K562 (cell line): Measurements from ENCODE around the gene CXXC1. TPM values are rescaled to one million over a fixed set of nuclear protein-coding genes. Genes with fewer than 3 reads are reported as not detected.
A peak's percentile ranks its signal among the peaks of the same experiment; 100 is the strongest.

ENCODE experiments used
- ATAC-seq: fragments of 200-7000 bp; cut with Tn5 transposase; 3 replicates; pipeline ENCODE4 v1.9.1; 2020; ENCODE audit warnings: moderate library complexity
- BruUV-seq: library from RNA; stranded (reverse); fragments of 400-500 nt; replicated peaks from 2 replicates; lab custom pipeline; 2021; lab: Mats Ljungman, UMichigan
- CTCF ChIA-PET: fragments of 300-600 bp; formaldehyde crosslinking; extraction: SDS; loops from one replicate; lab custom pipeline; 2021; ENCODE audit warnings: low intra/inter-chr PET ratio; lab: Yijun Ruan, JAX
- POLR2A ChIA-PET: fragments of 300-600, 350-650 bp; sonication (Branson Sonifier 250); formaldehyde crosslinking; extraction: SDS; loops from one replicate; lab custom pipeline; 2021; ENCODE audit warnings: antibody characterized with exemption, inconsistent platforms; lab: Yijun Ruan, JAX
- DNase-seq, 4 experiments: peaks; one replicate each; pipeline versions ENCODE4 v3.0.0 to v3.0.0-alpha.2; 2011 to 2018; ENCODE audit warnings: low spot score in 3 of 4, mixed read lengths in 3 of 4; ENCODE audit errors: extremely low read depth in 1 of 4
- FAIRE-seq: peaks from 2 replicates; lab custom pipeline; 2011; peaks lifted over from hg19 to GRCh38; lab: Jason Lieb, UNC
- H2AFZ ChIP-seq: 2 replicates; pipeline ENCODE4 v1.6.0; 2011; ENCODE audit warnings: low read depth, low read length, control low read depth, inconsistent platforms
- H3K27ac ChIP-seq: fragments of 200-600 bp; 3 replicates; pipeline ENCODE4 v1.8.0; 2011; ENCODE audit warnings: low read depth, mild to moderate bottlenecking, control low read depth, inconsistent platforms, low read length, moderate library complexity, mixed read lengths; ENCODE audit errors: extremely low read depth
- H3K27me3 ChIP-seq, 2 experiments: fragments of 300-600 bp in 1 of 2; 2 replicates in 1 of 2; 3 replicates in 1 of 2; pipeline versions ENCODE4 v1.6.0 to v1.8.0; 2011; ENCODE audit warnings: inconsistent platforms in 2 of 2, low read length in 2 of 2, mild to moderate bottlenecking in 1 of 2, mixed read lengths in 1 of 2, moderate library complexity in 1 of 2; ENCODE audit not compliant: control insufficient read depth in 2 of 2, insufficient read depth in 2 of 2
- H3K36me3 ChIP-seq: fragments of 300-600 bp; 3 replicates; pipeline ENCODE4 v1.8.0; 2011; ENCODE audit warnings: mild to moderate bottlenecking, low read length, inconsistent platforms; ENCODE audit not compliant: control insufficient read depth, insufficient read depth
- H3K4me1 ChIP-seq, 2 experiments: fragments of 200-600 bp in 1 of 2; replicated peaks in 1 of 2; 2 replicates in 1 of 2; 3 replicates in 1 of 2; pipeline versions ENCODE4 v1.5.1 to v1.8.0; 2011; ENCODE audit warnings: inconsistent platforms in 2 of 2, low read length in 2 of 2, mild to moderate bottlenecking in 1 of 2, mixed read lengths in 1 of 2, moderate library complexity in 1 of 2; ENCODE audit not compliant: control insufficient read depth in 2 of 2, insufficient read depth in 2 of 2
- H3K4me2 ChIP-seq: 2 replicates; pipeline ENCODE4 v1.6.1; 2011; ENCODE audit warnings: low read length, control low read depth, inconsistent platforms, mixed read lengths; ENCODE audit not compliant: insufficient read depth
- H3K4me3 ChIP-seq: fragments of 200-600 bp; sonication (generic), shearing (Covaris generic); 2 replicates; pipeline ENCODE4 v1.5.1; 2016; ENCODE audit warnings: control low read depth, inconsistent platforms
- H3K79me2 ChIP-seq: fragments of 200-600 bp; 3 replicates; pipeline ENCODE4 v1.8.0; 2011; ENCODE audit warnings: low read length, inconsistent platforms; ENCODE audit not compliant: control insufficient read depth, insufficient read depth
- H3K9ac ChIP-seq, 2 experiments: 2 replicates each; pipeline versions ENCODE4 v1.6.0 to v1.6.1; 2011; ENCODE audit warnings: low read depth in 2 of 2, low read length in 2 of 2, control low read depth in 1 of 2, inconsistent platforms in 1 of 2, mild to moderate bottlenecking in 1 of 2, mixed read lengths in 1 of 2; ENCODE audit not compliant: insufficient read depth in 1 of 2
- H3K9me1 ChIP-seq: one replicate; pipeline ENCODE4 v1.6.0; 2011; ENCODE audit warnings: inconsistent platforms, mild to moderate bottlenecking, low read length, moderate library complexity; ENCODE audit not compliant: control insufficient read depth, insufficient read depth
- H3K9me3 ChIP-seq: replicated peaks from 2 replicates; pipeline ENCODE4 v1.5.1; 2011; ENCODE audit warnings: low read depth, low read length, inconsistent platforms; ENCODE audit not compliant: control insufficient read depth, insufficient read depth
- H4K20me1 ChIP-seq: replicated peaks from 2 replicates; pipeline ENCODE4 v1.6.1; 2011; ENCODE audit warnings: low read length, inconsistent platforms, mixed read lengths; ENCODE audit not compliant: control insufficient read depth, insufficient read depth
- ELK3 ChIP-seq: fragments of 450-650 bp; formaldehyde crosslinking; IDR thresholded peaks from 2 replicates; pipeline ENCODE4 v1.4.0; 2020; ENCODE audit warnings: mild to moderate bottlenecking
- FOXO4 ChIP-seq: fragments of 450-650 bp; formaldehyde crosslinking; IDR thresholded peaks from 2 replicates; pipeline ENCODE4 v1.4.0; 2020; ENCODE audit warnings: mild to moderate bottlenecking, moderate library complexity
- JUNB ChIP-seq: fragments of 450-650 bp; formaldehyde crosslinking; conservative IDR thresholded peaks from 2 replicates; pipeline ENCODE4 v1.4.0; 2020; ENCODE audit warnings: mild to moderate bottlenecking
- MTA3 ChIP-seq: fragments of 450-650 bp; formaldehyde crosslinking; IDR thresholded peaks from 2 replicates; pipeline ENCODE4 v1.6.1; 2017; ENCODE audit warnings: mild to moderate bottlenecking, borderline replicate concordance
- MXD1 ChIP-seq: fragments of 250-450 bp; sonication (Bioruptor Pico); IDR thresholded peaks from 2 replicates; pipeline ENCODE4 v1.8.0; 2021; ENCODE audit warnings: borderline replicate concordance, mild to moderate bottlenecking, moderate library complexity; ENCODE audit not compliant: poor library complexity, severe bottlenecking
- THRA ChIP-seq: fragments of 450-650 bp; IDR thresholded peaks from 2 replicates; pipeline ENCODE4 v1.6.1; 2017; ENCODE audit warnings: mild to moderate bottlenecking, moderate library complexity
- ZBTB11 ChIP-seq, 3 experiments: fragments of 200-800 bp in 1 of 3; fragments of 250-450 bp in 1 of 3; fragments of 450-650 bp in 1 of 3; sonication (Bioruptor Pico) in 1 of 3; sonication (Bioruptor generic) in 1 of 3; formaldehyde crosslinking in 1 of 3; IDR thresholded peaks; 2 replicates each; pipeline versions ENCODE4 v1.6.1 to v1.8.0; 2016 to 2022; ENCODE audit warnings: mild to moderate bottlenecking in 2 of 3, missing genetic modification characterization in 2 of 3, missing compliant biosample characterization in 1 of 3, moderate library complexity in 1 of 3
- ZNF780A ChIP-seq: fragments of 250-450 bp; sonication (Bioruptor Pico); IDR thresholded peaks from 2 replicates; pipeline ENCODE4 v1.5.0; 2021; ENCODE audit warnings: mild to moderate bottlenecking
- WGBS: fragments of 100-300 bp; shearing (Covaris generic); methylation state at CpG from one replicate; pipeline ENCODE4 v1.1.6; 2016; ENCODE audit warnings: low coverage, mixed read lengths; ENCODE audit not compliant: insufficient coverage; ENCODE audit errors: missing lambda C conversion rate; 5-methylcytosine and 5-hydroxymethylcytosine counted together
- in situ Hi-C: fragments of 300-500 bp; cut with MboI; formaldehyde crosslinking; loops from 4 replicates; pipeline ENCODE4 v1.15.0; 2018; ENCODE audit warnings: inconsistent platforms, mixed read lengths
- intact Hi-C: fragments of 100-400 bp; cut with micrococcal nuclease; formaldehyde crosslinking; loops from 2 replicates; pipeline ENCODE4 v1.14.2; 2022
- polyA plus RNA-seq, 8 experiments: library from polyadenylated mRNA; depleted of rRNA in 4 of 8; stranded (reverse) in 5 of 8; unstranded in 3 of 8; fragments of >200 nt; fragmentation: Nextera tagmentation in 2 of 8; fragmentation: Illumina TruSeq in 1 of 8; extraction: Ambion mirVana in 2 of 8; extraction: Trizol in 1 of 8; gene quantifications; 2 replicates each; pipeline versions ENCODE4 v1.2.1 to v1.2.3, GENCODE V29; 2011 to 2014; ENCODE audit warnings: inconsistent platforms in 1 of 8, missing spikeins in 1 of 8
- total RNA-seq, 7 experiments: library from RNA; depleted of rRNA in 6 of 7; stranded (reverse); fragments of >200 nt in 6 of 7; fragmentation: Illumina TruSeq in 2 of 7; extraction: Trizol in 2 of 7; gene quantifications; 2 replicates each; pipeline versions ENCODE4 v1.2.1 to v1.2.3, GENCODE V29; 2011 to 2021; ENCODE audit warnings: low replicate concordance in 1 of 7

The CXXC1 gene
- total and polyA plus RNA-seq, 9 of the 15 experiments (the other 6 are each of a cell fraction or from before 2014, with no cell fraction given), result 3.4 to 81.0 (median 34.1) TPM

- Histone ChIP-seq H3K79me2 (no peaks in the 10 kb centered on the region), H3K27ac (no peak overlapping the region; the same call in 2 of the 3 replicates)
- TF ChIP-seq ZNF780A (CRISPR knock-in tag), result no peak
- TF ChIP-seq FOXO4, result no peak
- no peak for TF ChIP-seq JUNB
- no peak for TF ChIP-seq MXD1 (CRISPR knock-in tag)
- TF ChIP-seq THRA, result no peak
- TF ChIP-seq MTA3, result no peak
- no peak for TF ChIP-seq ELK3 (CRISPR knock-in tag)
- no peak for TF ChIP-seq ZBTB11 (CRISPR knock-in tag; IDR thresholded peaks at IDR 0.05)
- TF ChIP-seq, all 486 proteins: peak for 0
- peak overlapping the region; percentile 64 for H2AFZ ChIP-seq
- intact Hi-C loops (no loop called here), in situ Hi-C loops (no loop called here)
- peaks cover 2% of the 10 kb centered on the region; the same call in 1 of the 2 replicates for H3K9me3 ChIP-seq
- H3K4me2 ChIP-seq, result no peak overlapping the region; the same call in 1 of the 2 replicates
- DNase-seq (no peak), FAIRE-seq (no peak), ATAC-seq (no peak)
- no peaks in the 10 kb centered on the region for H3K9me1 ChIP-seq
- no peak overlapping the region for H3K4me3 ChIP-seq
- WGBS, result 0% methylated on average over 2 of the region's 2 CpGs
- no TSS peak for BruUV-seq
- H3K27me3 ChIP-seq, result no peaks in the 10 kb centered on the region
- H3K9ac ChIP-seq, result no peak overlapping the region
- CTCF ChIA-PET, result no interaction called here
- peaks cover 0 to 21% of the 10 kb centered on the region in 2 experiments; a peak in 3 of 5 replicates for H3K4me1 ChIP-seq
- no peaks in the 10 kb centered on the region for H3K36me3 ChIP-seq
- H4K20me1 ChIP-seq, result no peaks in the 10 kb centered on the region
- POLR2A ChIA-PET, result no interaction called here
Observed at GRCh38 chr18:50313873-50314460, 26.5 kb upstream of the CXXC1 start.
